ENCODE results near the gene OR51B2. TPM values are rescaled to one million over a fixed set of nuclear protein-coding genes. Genes with fewer than 3 reads are reported as not detected.

The OR51B2 gene
- total RNA-seq, 2 donors from 2014 or later: not detected

- Histone ChIP-seq H3K9me3 (no peaks in the 10 kb centered on the region), H3K27ac (no peak overlapping the region), H3K36me3 (no peaks in the 10 kb centered on the region), H3K4me1 (replicated peaks) (no peaks in the 10 kb centered on the region), H3K4me3 (no peak overlapping the region), H3K27me3 (replicated peaks; ENCODE audit: insufficient read depth) (no peaks in the 10 kb centered on the region)
- TF ChIP-seq POLR2AphosphoS5 (IDR thresholded peaks at IDR 0.05) (no peak), POLR2A (IDR thresholded peaks at IDR 0.05) (no peak), CTCF (IDR thresholded peaks at IDR 0.05) (no peak)
- intact Hi-C loops (cut with DNase I): no loop called here
- WGBS: 85% methylated on average over 7 of the region's 7 CpGs
- no peak for DNase-seq (ENCODE audit: low spot score)
Observed at GRCh38 chr11:5288108-5288905, 35.8 kb downstream of the OR51B2 start.

- H3K36me3 ChIP-seq: no peaks in the 10 kb centered on the region
- no peaks in the 10 kb centered on the region for H3K9me3 ChIP-seq
- H3K27me3 ChIP-seq (replicated peaks; ENCODE audit: insufficient read depth): no peaks in the 10 kb centered on the region
- no peaks in the 10 kb centered on the region for H3K4me1 ChIP-seq (replicated peaks)
- H3K4me3 ChIP-seq: no peak overlapping the region
- intact Hi-C loops (cut with DNase I): no loop called here
- 73% methylated on average over 3 of the region's 3 CpGs for WGBS
- no peak overlapping the region for H3K27ac ChIP-seq
- DNase-seq (ENCODE audit: low spot score): no peak
- TF ChIP-seq CTCF (IDR thresholded peaks at IDR 0.05) (no peak), POLR2AphosphoS5 (IDR thresholded peaks at IDR 0.05) (no peak), POLR2A (IDR thresholded peaks at IDR 0.05) (no peak)
Observed at GRCh38 chr11:5286901-5287300, 37.2 kb downstream of the OR51B2 start.

- H3K27me3 ChIP-seq (replicated peaks; ENCODE audit: insufficient read depth): no peaks in the 10 kb centered on the region
- no peak for TF ChIP-seq POLR2A (IDR thresholded peaks at IDR 0.05)
- no peak for TF ChIP-seq CTCF (IDR thresholded peaks at IDR 0.05)
- TF ChIP-seq POLR2AphosphoS5 (IDR thresholded peaks at IDR 0.05): no peak
- WGBS: 48% methylated on average over 1 of the region's 1 CpG
- no peak overlapping the region for H3K4me3 ChIP-seq
- no peaks in the 10 kb centered on the region for H3K9me3 ChIP-seq
- DNase-seq (ENCODE audit: low spot score): no peak
- no peaks in the 10 kb centered on the region for H3K4me1 ChIP-seq (replicated peaks)
- intact Hi-C loops (cut with DNase I): no loop called here
- H3K27ac ChIP-seq: no peak overlapping the region
- no peaks in the 10 kb centered on the region for H3K36me3 ChIP-seq
Observed at GRCh38 chr11:5286351-5286750, 37.7 kb downstream of the OR51B2 start.

GRCh38 chr11:5285703-5286340 lies 38.3 kb downstream of the OR51B2 start:
- Histone ChIP-seq H3K9me3 (no peaks in the 10 kb centered on the region), H3K4me1 (replicated peaks) (no peaks in the 10 kb centered on the region), H3K36me3 (no peaks in the 10 kb centered on the region), H3K27ac (no peak overlapping the region), H3K4me3 (no peak overlapping the region), H3K27me3 (replicated peaks; ENCODE audit: insufficient read depth) (no peaks in the 10 kb centered on the region)
- intact Hi-C loops (cut with DNase I): no loop called here
- no peak for DNase-seq (ENCODE audit: low spot score)
- no peak for TF ChIP-seq CTCF (IDR thresholded peaks at IDR 0.05)
- no peak for TF ChIP-seq POLR2AphosphoS5 (IDR thresholded peaks at IDR 0.05)
- no peak for TF ChIP-seq POLR2A (IDR thresholded peaks at IDR 0.05)
- WGBS: 80% methylated on average over 4 of the region's 4 CpGs

GRCh38 chr11:5284637-5285036 lies 39.5 kb downstream of the OR51B2 start:
- Histone ChIP-seq H3K9me3 (no peaks in the 10 kb centered on the region), H3K27ac (no peak overlapping the region), H3K4me3 (no peak overlapping the region), H3K4me1 (replicated peaks) (no peaks in the 10 kb centered on the region), H3K27me3 (replicated peaks; ENCODE audit: insufficient read depth) (no peaks in the 10 kb centered on the region), H3K36me3 (no peaks in the 10 kb centered on the region)
- WGBS: 84% methylated on average over 2 of the region's 2 CpGs
- TF ChIP-seq CTCF (IDR thresholded peaks at IDR 0.05) (no peak), POLR2A (IDR thresholded peaks at IDR 0.05) (no peak), POLR2AphosphoS5 (IDR thresholded peaks at IDR 0.05) (no peak)
- intact Hi-C loops (cut with DNase I): no loop called here
- no peak for DNase-seq (ENCODE audit: low spot score)

Measured in prostate gland (tissue), 2 donors.